GM19023 (cell line): Measurements from ENCODE around the gene ARX.

Experiments used
- ATAC-seq: cut with Tn5 transposase; IDR thresholded peaks from one replicate; pipeline ENCODE4 v1.9.1; 2021; ENCODE audit warnings: mild to moderate bottlenecking, moderate library complexity; ENCODE audit not compliant: unreplicated experiment

ARX gene

GRCh38 chrX:25017667-25018247 lies 2.0 kb upstream of the ARX start:
- ATAC-seq, result no peak

- no peak for ATAC-seq
These were observed 1.3 kb upstream of the ARX start for GRCh38 chrX:25016938-25017598.

GRCh38 chrX:25016361-25016671 lies 551 bp upstream of the ARX start:
- ATAC-seq, result no peak

GRCh38 chrX:25014366-25014838 lies 1.4 kb downstream of the ARX start:
- ATAC-seq, result no peak

GRCh38 chrX:25013632-25014365 lies 2.0 kb downstream of the ARX start:
- ATAC-seq, result no peak

- ATAC-seq, result no peak
These were observed 2.8 kb downstream of the ARX start for GRCh38 chrX:25012793-25013631.

GRCh38 chrX:25012433-25012735 lies 3.4 kb downstream of the ARX start:
- no peak for ATAC-seq

- no peak for ATAC-seq
These were observed 4.0 kb downstream of the ARX start for GRCh38 chrX:25011589-25012432.

- no peak for ATAC-seq
These were observed 4.8 kb downstream of the ARX start for GRCh38 chrX:25010784-25011588.

- no peak for ATAC-seq
These were observed 6.4 kb downstream of the ARX start for GRCh38 chrX:25009407-25009806.

GRCh38 chrX:25007059-25008053 lies 8.4 kb downstream of the ARX start:
- no peak for ATAC-seq

- ATAC-seq, result no peak
These were observed 9.1 kb downstream of the ARX start for GRCh38 chrX:25006586-25007058.

- no peak for ATAC-seq
These were observed 10.2 kb downstream of the ARX start for GRCh38 chrX:25005382-25006185.

- no peak for ATAC-seq
These were observed 10.8 kb downstream of the ARX start for GRCh38 chrX:25005034-25005381.

GRCh38 chrX:25004485-25005032 lies 11.2 kb downstream of the ARX start:
- ATAC-seq, result no peak

- ATAC-seq, result no peak
These were observed 11.7 kb downstream of the ARX start for GRCh38 chrX:25004040-25004439.

GRCh38 chrX:25003066-25003849 lies 12.5 kb downstream of the ARX start:
- no peak for ATAC-seq
